Keratinocyte (primary cell): ENCODE data around the gene MTA2. TPM values are rescaled to one million over a fixed set of nuclear protein-coding genes. Genes with fewer than 3 reads are reported as not detected.

Source experiments
- DNase-seq: peaks from one replicate; pipeline ENCODE4 v3.0.0-alpha.2; 2011; ENCODE audit warnings: low read depth, missing footprints, low spot score
- FAIRE-seq: peaks from 2 replicates; lab custom pipeline; 2011; peaks lifted over from hg19 to GRCh38; lab: Jason Lieb, UNC
- H2AFZ ChIP-seq: 2 replicates; pipeline ENCODE4 v1.6.0; 2012; ENCODE audit warnings: low read length, control low read depth, inconsistent platforms; ENCODE audit not compliant: control insufficient read depth
- H3K27ac ChIP-seq: 2 replicates; pipeline ENCODE4 v1.5.1; 2011; ENCODE audit warnings: low read length; ENCODE audit not compliant: control insufficient read depth, insufficient read depth
- H3K27me3 ChIP-seq: 3 replicates; pipeline ENCODE4 v1.6.0; 2011; ENCODE audit warnings: low read length; ENCODE audit not compliant: control insufficient read depth, insufficient read depth; ENCODE audit errors: extremely low read depth
- H3K36me3 ChIP-seq, 2 experiments: 2 replicates in 1 of 2; 3 replicates in 1 of 2; pipeline ENCODE4 v1.5.1; 2011; ENCODE audit warnings: low read length in 2 of 2, mild to moderate bottlenecking in 1 of 2; ENCODE audit not compliant: control insufficient read depth in 2 of 2, insufficient read depth in 2 of 2; ENCODE audit errors: extremely low read depth in 1 of 2
- H3K4me1 ChIP-seq: 3 replicates; pipeline ENCODE4 v1.5.1; 2011; ENCODE audit warnings: low read length; ENCODE audit not compliant: control insufficient read depth, insufficient read depth; ENCODE audit errors: extremely low read depth
- H3K4me2 ChIP-seq: 3 replicates; pipeline ENCODE4 v1.6.0; 2011; ENCODE audit warnings: low read depth, low read length; ENCODE audit not compliant: control insufficient read depth, insufficient read depth; ENCODE audit errors: extremely low read depth
- H3K4me3 ChIP-seq, 3 experiments: fragments of 200-600 bp in 1 of 3; sonication (generic) in 1 of 3; 2 replicates in 2 of 3; 3 replicates in 1 of 3; pipeline ENCODE4 v1.5.1; 2011 to 2016; ENCODE audit warnings: low read length in 3 of 3, mild to moderate bottlenecking in 3 of 3, control low read depth in 2 of 3, inconsistent platforms in 1 of 3, low read depth in 1 of 3, mixed read lengths in 1 of 3, mixed run types in 1 of 3, moderate library complexity in 1 of 3; ENCODE audit not compliant: control insufficient read depth in 2 of 3, insufficient read depth in 2 of 3; ENCODE audit errors: extremely low read depth in 1 of 3
- H3K79me2 ChIP-seq: 2 replicates; pipeline ENCODE4 v1.6.0; 2012; ENCODE audit warnings: low read length; ENCODE audit not compliant: control insufficient read depth, insufficient read depth
- H3K9ac ChIP-seq: 3 replicates; pipeline ENCODE4 v1.6.0; 2011; ENCODE audit warnings: low read length; ENCODE audit not compliant: control insufficient read depth, insufficient read depth; ENCODE audit errors: extremely low read depth
- H3K9me1 ChIP-seq: 3 replicates; pipeline ENCODE4 v1.6.0; 2011; ENCODE audit warnings: low read length; ENCODE audit not compliant: control insufficient read depth, insufficient read depth; ENCODE audit errors: extremely low read depth
- H3K9me3 ChIP-seq: 2 replicates; pipeline ENCODE4 v1.5.1; 2012; ENCODE audit warnings: low read depth, low read length; ENCODE audit not compliant: control insufficient read depth
- H4K20me1 ChIP-seq: 3 replicates; pipeline ENCODE4 v1.6.0; 2011; ENCODE audit warnings: low read length; ENCODE audit not compliant: control insufficient read depth, insufficient read depth; ENCODE audit errors: extremely low read depth
- EZH2 ChIP-seq: IDR thresholded peaks from one replicate; pipeline ENCODE4 v1.6.1; 2012; ENCODE audit warnings: inconsistent platforms, mild to moderate bottlenecking, low read length, moderate library complexity
- dilution Hi-C: fragments of 300-500 bp; cut with MboI; formaldehyde crosslinking; loops from one replicate; pipeline ENCODE4 v1.7.0; 2020; ENCODE audit warnings: low sequenced_read_pairs; ENCODE audit not compliant: extremely low pct_ligation_motif_present
- polyA plus RNA-seq, 5 experiments: library from polyadenylated mRNA; depleted of rRNA in 3 of 5; stranded (reverse) in 3 of 5; stranded (forward) in 1 of 5; unstranded in 1 of 5; fragments of >200 nt; gene quantifications; 1 replicate in 1 of 5; 2 replicates in 3 of 5; 3 replicates in 1 of 5; pipeline versions ENCODE4 v1.2.1 to v1.2.3, GENCODE V29; 2011 to 2012; ENCODE audit warnings: missing spikeins in 2 of 5, low read depth in 1 of 5, low replicate concordance in 1 of 5
- TF ChIP-seq, protein P1 (sequence below), 3 experiments: IDR thresholded peaks in 1 of 3; conservative IDR thresholded peaks in 1 of 3; optimal IDR thresholded peaks in 1 of 3; 2 replicates in 2 of 3; 3 replicates in 1 of 3; pipeline versions ENCODE3 to v1.5.1; 2011; ENCODE audit warnings: low read length in 3 of 3, mild to moderate bottlenecking in 3 of 3, moderate library complexity in 2 of 3, control low read depth in 1 of 3, inconsistent platforms in 1 of 3; ENCODE audit not compliant: insufficient read depth in 2 of 3; ENCODE audit errors: extremely low read depth in 1 of 3

The MTA2 gene
- polyA plus RNA-seq, 1 donor (not counting 4 experiments of a cell fraction or from before 2014, with no cell fraction given), result 39.7 TPM

GRCh38 chr11:62608776-62609175, 7.1 kb upstream of the MTA2 start:
- no peak overlapping the region for H3K9ac ChIP-seq
- H3K9me3 ChIP-seq, result no peaks in the 10 kb centered on the region
- TF ChIP-seq, protein P1, sequence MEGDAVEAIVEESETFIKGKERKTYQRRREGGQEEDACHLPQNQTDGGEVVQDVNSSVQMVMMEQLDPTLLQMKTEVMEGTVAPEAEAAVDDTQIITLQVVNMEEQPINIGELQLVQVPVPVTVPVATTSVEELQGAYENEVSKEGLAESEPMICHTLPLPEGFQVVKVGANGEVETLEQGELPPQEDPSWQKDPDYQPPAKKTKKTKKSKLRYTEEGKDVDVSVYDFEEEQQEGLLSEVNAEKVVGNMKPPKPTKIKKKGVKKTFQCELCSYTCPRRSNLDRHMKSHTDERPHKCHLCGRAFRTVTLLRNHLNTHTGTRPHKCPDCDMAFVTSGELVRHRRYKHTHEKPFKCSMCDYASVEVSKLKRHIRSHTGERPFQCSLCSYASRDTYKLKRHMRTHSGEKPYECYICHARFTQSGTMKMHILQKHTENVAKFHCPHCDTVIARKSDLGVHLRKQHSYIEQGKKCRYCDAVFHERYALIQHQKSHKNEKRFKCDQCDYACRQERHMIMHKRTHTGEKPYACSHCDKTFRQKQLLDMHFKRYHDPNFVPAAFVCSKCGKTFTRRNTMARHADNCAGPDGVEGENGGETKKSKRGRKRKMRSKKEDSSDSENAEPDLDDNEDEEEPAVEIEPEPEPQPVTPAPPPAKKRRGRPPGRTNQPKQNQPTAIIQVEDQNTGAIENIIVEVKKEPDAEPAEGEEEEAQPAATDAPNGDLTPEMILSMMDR (optimal IDR thresholded peaks at IDR 0.05 in 1 of 3, IDR thresholded peaks at IDR 0.05 in 1 of 3, conservative IDR thresholded peaks at IDR 0.05 in 1 of 3; ENCODE audit: extremely low read depth in 1 of 3, insufficient read depth in 2 of 3, low read length in 3 of 3), result no peak
- no peak for TF ChIP-seq EZH2
- dilution Hi-C loops, result no loop called here
- no peak for FAIRE-seq
- H3K9me1 ChIP-seq, result no peaks in the 10 kb centered on the region
- H3K36me3 ChIP-seq, result peaks cover 13 to 14% of the 10 kb centered on the region in 2 experiments
- no peak overlapping the region for H3K27ac ChIP-seq
- DNase-seq, result no peak
- no peak overlapping the region for H3K4me3 ChIP-seq
- no peak overlapping the region for H2AFZ ChIP-seq
- no peaks in the 10 kb centered on the region for H3K79me2 ChIP-seq
- no peaks in the 10 kb centered on the region for H4K20me1 ChIP-seq
- H3K4me2 ChIP-seq, result no peak overlapping the region
- H3K27me3 ChIP-seq, result no peaks in the 10 kb centered on the region
- H3K4me1 ChIP-seq, result peaks cover 10% of the 10 kb centered on the region

GRCh38 chr11:62607714-62608113, 6.0 kb upstream of the MTA2 start:
- H4K20me1 ChIP-seq, result no peaks in the 10 kb centered on the region
- H3K27ac ChIP-seq, result no peak overlapping the region
- H3K4me2 ChIP-seq, result no peak overlapping the region
- no peaks in the 10 kb centered on the region for H3K79me2 ChIP-seq
- TF ChIP-seq, protein P1 (optimal IDR thresholded peaks at IDR 0.05 in 1 of 3, IDR thresholded peaks at IDR 0.05 in 1 of 3, conservative IDR thresholded peaks at IDR 0.05 in 1 of 3; ENCODE audit: extremely low read depth in 1 of 3, insufficient read depth in 2 of 3, low read length in 3 of 3), result no peak
- no peak for TF ChIP-seq EZH2
- H3K27me3 ChIP-seq, result no peaks in the 10 kb centered on the region
- DNase-seq, result no peak
- H3K4me3 ChIP-seq, result no peak overlapping the region
- H3K36me3 ChIP-seq, result peaks cover 13 to 14% of the 10 kb centered on the region in 2 experiments
- dilution Hi-C loops, result no loop called here
- no peaks in the 10 kb centered on the region for H3K9me3 ChIP-seq
- no peaks in the 10 kb centered on the region for H3K9me1 ChIP-seq
- H2AFZ ChIP-seq, result no peak overlapping the region
- peaks cover 8% of the 10 kb centered on the region for H3K4me1 ChIP-seq
- FAIRE-seq, result no peak
- H3K9ac ChIP-seq, result no peak overlapping the region
